ENCODE measurements around the gene IMMP2L.

DNA sequence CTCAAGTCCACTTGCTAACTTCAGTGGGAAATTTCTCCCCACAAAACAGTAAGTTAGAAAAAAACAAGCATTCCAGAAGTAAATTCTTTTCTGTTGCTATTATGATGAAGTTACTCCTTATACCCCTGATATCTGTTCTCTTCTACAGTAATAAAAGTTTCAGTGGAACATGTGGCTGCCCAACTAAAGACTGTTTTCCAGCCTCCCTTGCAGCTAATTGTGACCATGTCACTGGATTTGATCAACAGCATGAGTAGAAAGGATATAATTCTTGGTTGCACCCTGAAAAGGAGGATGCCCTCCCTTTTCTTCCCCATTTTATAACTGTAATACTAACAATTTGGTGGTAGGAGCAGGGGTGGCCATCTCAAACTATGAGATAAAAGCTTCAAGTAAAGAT is 40.6 kb downstream of the IMMP2L start:
- TF ChIP-seq ZNF331 (CRISPR knock-in tag; IDR thresholded peaks at IDR 0.05) = no peak
- TF ChIP-seq SRY (CRISPR knock-in tag; IDR thresholded peaks at IDR 0.05) = no peak
- TF ChIP-seq GATAD1 (CRISPR knock-in tag; IDR thresholded peaks at IDR 0.05) = no peak
- no peak for TF ChIP-seq ASH2L (IDR thresholded peaks at IDR 0.05; ENCODE audit: insufficient read length, low read depth, low read length)
- no peak for TF ChIP-seq SIN3A (IDR thresholded peaks at IDR 0.05; ENCODE audit: borderline replicate concordance, low read depth, low read length)
- no peak for TF ChIP-seq YY1 (IDR thresholded peaks at IDR 0.05; ENCODE audit: insufficient read depth, insufficient replicate concordance, low read depth, low read length)
- no peak for TF ChIP-seq RFX5 (IDR thresholded peaks at IDR 0.05; ENCODE audit: low read depth, low read length)

Data from HepG2 (cell line).